Peyer's patch (tissue), 4 donors: ENCODE measurements around the gene MXD1.

ENCODE experiments used
- POLR2A ChIP-seq, 2 donors: fragments of 450-650 bp; IDR thresholded peaks; one replicate each; pipeline ENCODE4 v1.5.1; 2017; ENCODE audit warnings: antibody characterized with exemption in 2 of 2, mild to moderate bottlenecking in 2 of 2, moderate library complexity in 2 of 2
- TF ChIP-seq, protein P1 (sequence below), 6 experiments: fragments of 450-650 bp in 4 of 6; fragments of 200-600 bp in 2 of 6; sonication (generic) in 1 of 6; IDR thresholded peaks; one replicate each; pipeline ENCODE4 v1.5.1; 2017 to 2019; ENCODE audit warnings: antibody characterized with exemption in 6 of 6, mild to moderate bottlenecking in 3 of 6, moderate library complexity in 1 of 6

DNA sequence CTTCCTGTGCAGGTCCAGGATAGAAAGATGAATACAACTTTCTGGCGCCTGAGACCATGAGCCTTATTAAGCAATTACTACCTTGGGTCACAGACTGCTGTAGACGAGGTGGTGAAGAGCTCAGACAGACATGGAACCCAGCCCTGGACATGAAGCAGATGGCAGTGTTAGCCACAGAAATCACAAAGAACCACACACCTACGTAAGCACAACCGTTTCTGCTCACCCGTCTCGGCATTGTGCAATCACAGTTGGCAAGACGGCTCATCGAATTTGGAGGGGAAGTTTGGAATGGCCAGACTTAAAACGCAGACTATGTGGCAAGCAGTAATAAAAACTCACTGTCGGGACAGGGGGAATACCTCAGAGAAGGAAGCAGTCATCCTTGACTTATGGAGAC is 70.8 kb downstream of the MXD1 start:
- TF ChIP-seq, protein P1, sequence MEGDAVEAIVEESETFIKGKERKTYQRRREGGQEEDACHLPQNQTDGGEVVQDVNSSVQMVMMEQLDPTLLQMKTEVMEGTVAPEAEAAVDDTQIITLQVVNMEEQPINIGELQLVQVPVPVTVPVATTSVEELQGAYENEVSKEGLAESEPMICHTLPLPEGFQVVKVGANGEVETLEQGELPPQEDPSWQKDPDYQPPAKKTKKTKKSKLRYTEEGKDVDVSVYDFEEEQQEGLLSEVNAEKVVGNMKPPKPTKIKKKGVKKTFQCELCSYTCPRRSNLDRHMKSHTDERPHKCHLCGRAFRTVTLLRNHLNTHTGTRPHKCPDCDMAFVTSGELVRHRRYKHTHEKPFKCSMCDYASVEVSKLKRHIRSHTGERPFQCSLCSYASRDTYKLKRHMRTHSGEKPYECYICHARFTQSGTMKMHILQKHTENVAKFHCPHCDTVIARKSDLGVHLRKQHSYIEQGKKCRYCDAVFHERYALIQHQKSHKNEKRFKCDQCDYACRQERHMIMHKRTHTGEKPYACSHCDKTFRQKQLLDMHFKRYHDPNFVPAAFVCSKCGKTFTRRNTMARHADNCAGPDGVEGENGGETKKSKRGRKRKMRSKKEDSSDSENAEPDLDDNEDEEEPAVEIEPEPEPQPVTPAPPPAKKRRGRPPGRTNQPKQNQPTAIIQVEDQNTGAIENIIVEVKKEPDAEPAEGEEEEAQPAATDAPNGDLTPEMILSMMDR (IDR thresholded peaks at IDR 0.05), result no peak
- no peak for TF ChIP-seq POLR2A (IDR thresholded peaks at IDR 0.05)
